ENCODE data around the gene SSU72.

Gene SSU72

DNA sequence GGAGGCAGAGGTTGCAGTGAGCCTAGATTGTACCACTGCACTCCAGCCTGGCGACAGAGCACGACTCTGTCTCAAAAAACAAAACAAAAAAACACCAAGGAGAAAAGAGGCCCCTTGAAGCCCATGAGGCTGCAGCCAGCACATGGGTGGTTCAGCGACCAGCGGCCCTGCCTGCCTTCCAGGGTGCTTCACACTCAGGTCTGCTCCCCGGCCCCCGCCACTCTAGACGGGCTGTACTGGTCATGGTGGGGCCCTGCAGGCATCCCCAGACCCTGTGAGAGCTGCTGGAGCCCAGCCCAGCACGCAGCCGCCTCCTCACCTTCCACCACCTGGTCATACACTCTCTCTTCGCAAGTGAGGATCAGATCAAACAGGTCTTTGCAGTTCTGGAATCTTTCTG, 30.1 kb downstream of the SSU72 start:
- H3K4me3 ChIP-seq (ENCODE audit: low read depth in 1 of 2, low read length in 2 of 2): no peak overlapping the region
- no peaks in the 10 kb centered on the region for H3K4me1 ChIP-seq (ENCODE audit: insufficient read depth, low read length)
- H3K9me3 ChIP-seq (ENCODE audit: insufficient read depth, low read length, severe bottlenecking): no peaks in the 10 kb centered on the region
- no peak overlapping the region for H3K4me2 ChIP-seq (ENCODE audit: insufficient read depth, low read length)
- TF ChIP-seq CTCF (IDR thresholded peaks at IDR 0.05; ENCODE audit: borderline replicate concordance, extremely low read depth, low read length, poor library complexity, severe bottlenecking): no peak
- no peak for TF ChIP-seq EZH2 (IDR thresholded peaks at IDR 0.05; ENCODE audit: borderline replicate concordance, low read depth, low read length, severe bottlenecking)
- no peak overlapping the region for H3K9ac ChIP-seq (ENCODE audit: low read depth, low read length)
- peaks cover 46% of the 10 kb centered on the region for H4K20me1 ChIP-seq (ENCODE audit: insufficient read depth, low read length)
- DNase-seq (no peak), ATAC-seq (ENCODE audit: insufficient read depth, low read depth) (no peak)
- no peak overlapping the region for H3K27ac ChIP-seq (ENCODE audit: low read length)
- no peaks in the 10 kb centered on the region for H3K27me3 ChIP-seq (ENCODE audit: insufficient read depth, low read length, poor library complexity)
- H3K36me3 ChIP-seq (ENCODE audit: insufficient read depth, low read length): peaks cover 74% of the 10 kb centered on the region
- H2AFZ ChIP-seq (ENCODE audit: low read depth, low read length): no peak overlapping the region
- H3K79me2 ChIP-seq (ENCODE audit: insufficient read depth, low read length): peaks cover 11% of the 10 kb centered on the region

DNA sequence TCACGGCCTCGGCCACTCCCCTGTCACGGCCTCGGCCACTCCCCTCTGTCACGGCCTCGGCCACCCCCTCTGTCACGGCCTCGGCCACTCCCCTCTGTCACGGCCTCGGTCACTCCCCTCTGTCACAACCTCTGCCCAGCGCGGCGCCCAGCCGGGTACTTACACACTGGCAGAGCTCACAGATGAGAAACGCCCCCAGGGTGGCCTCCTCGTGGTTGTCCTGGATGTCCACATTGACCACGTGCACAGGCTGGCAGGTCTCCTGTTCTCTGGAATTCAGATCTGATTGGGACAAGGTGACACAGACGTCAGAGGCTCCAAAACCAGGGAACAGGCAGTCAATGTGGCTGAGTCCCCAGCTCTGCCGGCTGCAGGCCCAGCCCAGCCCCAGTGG, 31.0 kb downstream of the SSU72 start:
- H3K4me3 ChIP-seq (ENCODE audit: low read depth in 1 of 2, low read length in 2 of 2): no peak overlapping the region
- H3K36me3 ChIP-seq (ENCODE audit: insufficient read depth, low read length): peaks cover 74% of the 10 kb centered on the region
- H4K20me1 ChIP-seq (ENCODE audit: insufficient read depth, low read length): peaks cover 43% of the 10 kb centered on the region
- H3K9me3 ChIP-seq (ENCODE audit: insufficient read depth, low read length, severe bottlenecking): no peaks in the 10 kb centered on the region
- DNase-seq (no peak), ATAC-seq (ENCODE audit: insufficient read depth, low read depth) (no peak)
- TF ChIP-seq EZH2 (IDR thresholded peaks at IDR 0.05; ENCODE audit: borderline replicate concordance, low read depth, low read length, severe bottlenecking): no peak
- no peak for TF ChIP-seq CTCF (IDR thresholded peaks at IDR 0.05; ENCODE audit: borderline replicate concordance, extremely low read depth, low read length, poor library complexity, severe bottlenecking)
- H3K4me2 ChIP-seq (ENCODE audit: insufficient read depth, low read length): no peak overlapping the region
- no peak overlapping the region for H2AFZ ChIP-seq (ENCODE audit: low read depth, low read length)
- H3K27me3 ChIP-seq (ENCODE audit: insufficient read depth, low read length, poor library complexity): no peaks in the 10 kb centered on the region
- H3K79me2 ChIP-seq (ENCODE audit: insufficient read depth, low read length): peaks cover 9% of the 10 kb centered on the region
- H3K9ac ChIP-seq (ENCODE audit: low read depth, low read length): no peak overlapping the region
- H3K27ac ChIP-seq (ENCODE audit: low read length): no peak overlapping the region
- H3K4me1 ChIP-seq (ENCODE audit: insufficient read depth, low read length): no peaks in the 10 kb centered on the region

GRCh38 chr1:1542766-1543705, 31.6 kb downstream of the SSU72 start:
- H3K4me2 ChIP-seq (ENCODE audit: insufficient read depth, low read length): no peak overlapping the region

More at GRCh38 chr1:1542766-1543705, 31.6 kb downstream of the SSU72 start:
- H3K4me1 ChIP-seq (ENCODE audit: insufficient read depth, low read length): no peaks in the 10 kb centered on the region
- H3K36me3 ChIP-seq (ENCODE audit: insufficient read depth, low read length): peaks cover 74% of the 10 kb centered on the region
- H3K9me3 ChIP-seq (ENCODE audit: insufficient read depth, low read length, severe bottlenecking): no peaks in the 10 kb centered on the region
- peaks cover 4% of the 10 kb centered on the region; the same call in 1 of the 2 replicates for H3K79me2 ChIP-seq (ENCODE audit: insufficient read depth, low read length)
- TF ChIP-seq EZH2 (IDR thresholded peaks at IDR 0.05; ENCODE audit: borderline replicate concordance, low read depth, low read length, severe bottlenecking) (no peak), CTCF (IDR thresholded peaks at IDR 0.05; ENCODE audit: borderline replicate concordance, extremely low read depth, low read length, poor library complexity, severe bottlenecking) (no peak)
- no peak overlapping the region for H3K4me3 ChIP-seq (ENCODE audit: low read depth in 1 of 2, low read length in 2 of 2)
- ATAC-seq (ENCODE audit: insufficient read depth, low read depth): no peak
- H3K27ac ChIP-seq (ENCODE audit: low read length): no peak overlapping the region
- H3K9ac ChIP-seq (ENCODE audit: low read depth, low read length): no peak overlapping the region
- peaks cover 40% of the 10 kb centered on the region for H4K20me1 ChIP-seq (ENCODE audit: insufficient read depth, low read length)
- no peaks in the 10 kb centered on the region for H3K27me3 ChIP-seq (ENCODE audit: insufficient read depth, low read length, poor library complexity)
- no peak overlapping the region for H2AFZ ChIP-seq (ENCODE audit: low read depth, low read length)
- no peak for DNase-seq
